ENCODE results near the gene MLLT3. TPM values are rescaled to one million over a fixed set of nuclear protein-coding genes. Genes with fewer than 3 reads are reported as not detected.

MLLT3 gene
- total RNA-seq, 4 donors from 2014 or later, result 4.0 to 6.4 (median 4.5) TPM

GRCh38 chr9:20369391-20369790 is 252.9 kb downstream of the MLLT3 start:
- Histone ChIP-seq H3K27ac (no peak overlapping the region), H3K27me3 (no peaks in the 10 kb centered on the region), H3K9me3 (no peaks in the 10 kb centered on the region), H3K4me3 (no peak overlapping the region), H3K4me1 (peaks cover 2 to 5% of the 10 kb centered on the region in 2 donors), H3K36me3 (no peaks in the 10 kb centered on the region)
- ATAC-seq (no peak), DNase-seq (no peak)
- TF ChIP-seq CTCF (IDR thresholded peaks at IDR 0.05 in 4 of 5, conservative IDR thresholded peaks at IDR 0.05 in 1 of 5) (no peak), POLR2A (IDR thresholded peaks at IDR 0.05) (no peak)
- intact Hi-C loops (cut with DNase I; ENCODE audit: low total_unique reads) (no loop called here), in situ Hi-C loops (cut with MboI; ENCODE audit: low sequenced_read_pairs in 4 of 4) (loop anchor here in 2 of 4 donors (25.0 kb wide), 4 partner anchors 243 to 743 kb away; partner anchors contain the start of genes FOCAD (in 1 of the 2) and MLLT3 (in 1 of the 2))

- no peak overlapping the region for H3K27ac ChIP-seq
- H3K9me3 ChIP-seq, result no peaks in the 10 kb centered on the region
- no peak overlapping the region for H3K4me3 ChIP-seq
- TF ChIP-seq POLR2A (IDR thresholded peaks at IDR 0.05) (no peak), CTCF (IDR thresholded peaks at IDR 0.05 in 4 of 5, conservative IDR thresholded peaks at IDR 0.05 in 1 of 5) (no peak)
- DNase-seq (no peak), ATAC-seq (no peak)
- intact Hi-C loops (cut with DNase I; ENCODE audit: low total_unique reads), result no loop called here
- peaks cover 4 to 14% of the 10 kb centered on the region in 2 donors for H3K4me1 ChIP-seq
- no peaks in the 10 kb centered on the region for H3K27me3 ChIP-seq
- no peaks in the 10 kb centered on the region for H3K36me3 ChIP-seq
- in situ Hi-C loops (cut with MboI; ENCODE audit: low sequenced_read_pairs in 4 of 4), result loop anchor here in 2 of 4 donors (25.0 kb wide), 4 partner anchors 244 to 744 kb away; partner anchors contain the start of genes FOCAD (in 1 of the 2) and MLLT3 (in 1 of the 2)
These were observed 254.4 kb downstream of the MLLT3 start for GRCh38 chr9:20367855-20368254.

- intact Hi-C loops (cut with DNase I; ENCODE audit: low total_unique reads) (no loop called here), in situ Hi-C loops (cut with MboI; ENCODE audit: low sequenced_read_pairs in 4 of 4) (loop anchor here in 2 of 4 donors (5.0 to 25.0 kb wide), 5 partner anchors 247 to 747 kb away; partner anchors contain the start of genes FOCAD (in 1 of the 2) and MLLT3 (in 1 of the 2))
- DNase-seq (no peak), ATAC-seq (no peak)
- no peaks in the 10 kb centered on the region for H3K9me3 ChIP-seq
- no peak overlapping the region for H3K4me3 ChIP-seq
- H3K36me3 ChIP-seq, result no peaks in the 10 kb centered on the region
- H3K27ac ChIP-seq, result no peak overlapping the region
- H3K27me3 ChIP-seq, result no peaks in the 10 kb centered on the region
- H3K4me1 ChIP-seq, result peaks cover 4 to 14% of the 10 kb centered on the region in 2 donors
- TF ChIP-seq CTCF (IDR thresholded peaks at IDR 0.05 in 4 of 5, conservative IDR thresholded peaks at IDR 0.05 in 1 of 5) (no peak), POLR2A (IDR thresholded peaks at IDR 0.05) (no peak)
These were observed 257.3 kb downstream of the MLLT3 start for GRCh38 chr9:20364959-20365358.

- Histone ChIP-seq H3K4me1 (peaks cover 4 to 16% of the 10 kb centered on the region in 2 donors), H3K27ac (no peak overlapping the region), H3K36me3 (no peaks in the 10 kb centered on the region), H3K27me3 (no peaks in the 10 kb centered on the region), H3K9me3 (no peaks in the 10 kb centered on the region), H3K4me3 (no peak overlapping the region)
- no peak for TF ChIP-seq CTCF (IDR thresholded peaks at IDR 0.05 in 4 of 5, conservative IDR thresholded peaks at IDR 0.05 in 1 of 5)
- TF ChIP-seq POLR2A (IDR thresholded peaks at IDR 0.05), result no peak
- in situ Hi-C loops (cut with MboI; ENCODE audit: low sequenced_read_pairs in 4 of 4) (loop anchor here in 2 of 4 donors (5.0 to 25.0 kb wide), 5 partner anchors 249 to 749 kb away; partner anchors contain the start of genes FOCAD (in 1 of the 2) and MLLT3 (in 1 of the 2)), intact Hi-C loops (cut with DNase I; ENCODE audit: low total_unique reads) (no loop called here)
- DNase-seq (no peak), ATAC-seq (no peak)
These were observed 259.1 kb downstream of the MLLT3 start for GRCh38 chr9:20363233-20363632.
